IMR-90 (cell line): ENCODE results near the gene PLXNB1.

Source experiments
- BHLHE40 ChIP-seq: fragments of 150-350 bp; IDR thresholded peaks from 2 replicates; pipeline ENCODE4 v1.6.1; 2016; ENCODE audit warnings: mild to moderate bottlenecking, low read depth, low read length
- CEBPB ChIP-seq: IDR thresholded peaks from 2 replicates; pipeline ENCODE4 v1.6.1; 2012; ENCODE audit warnings: low read depth, low read length, improper control_type of control experiment
- CHD1 ChIP-seq: IDR thresholded peaks from 2 replicates; pipeline ENCODE4 v1.6.1; 2012; ENCODE audit warnings: low read depth, low read length, improper control_type of control experiment
- CTCF ChIP-seq: conservative IDR thresholded peaks from 2 replicates; pipeline ENCODE4 v1.5.1; 2012; ENCODE audit warnings: mild to moderate bottlenecking, low read depth, low read length, improper control_type of control experiment
- ELK1 ChIP-seq: fragments of 150-350 bp; IDR thresholded peaks from 2 replicates; pipeline ENCODE4 v1.6.1; 2016; ENCODE audit warnings: low read depth, mild to moderate bottlenecking, low read length, moderate library complexity, borderline replicate concordance
- MAFK ChIP-seq: IDR thresholded peaks from 2 replicates; pipeline ENCODE4 v1.6.1; 2012; ENCODE audit warnings: low read depth, low read length, improper control_type of control experiment
- POLR2A ChIP-seq: IDR thresholded peaks from 2 replicates; pipeline ENCODE4 v1.6.1; 2012; ENCODE audit warnings: mild to moderate bottlenecking, low read depth, low read length
- RAD21 ChIP-seq: IDR thresholded peaks from 2 replicates; pipeline ENCODE4 v1.6.1; 2012; ENCODE audit warnings: low read length, improper control_type of control experiment
- RFX5 ChIP-seq: IDR thresholded peaks from 2 replicates; pipeline ENCODE4 v1.8.0; 2012; ENCODE audit warnings: low read depth, mild to moderate bottlenecking, low read length, moderate library complexity
- SMC3 ChIP-seq: fragments of 150-350 bp; IDR thresholded peaks from 2 replicates; pipeline ENCODE4 v1.6.1; 2016; ENCODE audit warnings: low read depth, mild to moderate bottlenecking, antibody characterized with exemption, low read length, moderate library complexity
- USF2 ChIP-seq: fragments of 150-350 bp; IDR thresholded peaks from 2 replicates; pipeline ENCODE4 v1.6.1; 2017; ENCODE audit warnings: mild to moderate bottlenecking, antibody characterized with exemption, low read length, low read depth

GRCh38 chr3:48400824-48401433 is 29.0 kb downstream of the PLXNB1 start:
- TF ChIP-seq BHLHE40, result no peak
- peak; percentile 65 for TF ChIP-seq CTCF
- no peak for TF ChIP-seq CHD1
- no peak for TF ChIP-seq POLR2A
- no peak for TF ChIP-seq USF2
- peak; percentile 80 for TF ChIP-seq RAD21
- no peak for TF ChIP-seq CEBPB
- TF ChIP-seq ELK1, result no peak
- no peak for TF ChIP-seq MAFK
- TF ChIP-seq SMC3, result peak; percentile 46
- no peak for TF ChIP-seq RFX5
